Loucy (cell line): ENCODE measurements around the gene OLFM1.

Experiments used
- H2AFZ ChIP-seq: fragments of 200-600 bp; sonication (generic); 2 replicates; pipeline ENCODE4 v1.6.0; 2016; ENCODE audit warnings: antibody characterized with exemption, mild to moderate bottlenecking, low read length, moderate library complexity
- H3F3A ChIP-seq: fragments of 200-600 bp; 2 replicates; pipeline ENCODE4 v1.6.0; 2016; ENCODE audit warnings: antibody characterized with exemption, low read depth, mild to moderate bottlenecking
- H3K27me3 ChIP-seq: fragments of 200-600 bp; sonication (generic); 2 replicates; pipeline ENCODE4 v1.6.1; 2014; ENCODE audit warnings: low read length, mild to moderate bottlenecking; ENCODE audit not compliant: insufficient read depth, poor library complexity, severe bottlenecking
- H3K36me3 ChIP-seq: fragments of 200-600 bp; sonication (generic); 2 replicates; pipeline ENCODE4 v1.6.1; 2016; ENCODE audit warnings: low read length; ENCODE audit not compliant: insufficient read depth
- H3K4me1 ChIP-seq: fragments of 200-600 bp; sonication (generic); 2 replicates; pipeline ENCODE4 v1.5.1; 2014; ENCODE audit warnings: low read length, mild to moderate bottlenecking; ENCODE audit not compliant: insufficient read depth, poor library complexity, severe bottlenecking
- H3K4me2 ChIP-seq: fragments of 200-600 bp; sonication (generic); 2 replicates; pipeline ENCODE4 v1.6.0; 2014; ENCODE audit warnings: antibody characterized with exemption, low read length, low read depth, mild to moderate bottlenecking; ENCODE audit not compliant: poor library complexity, severe bottlenecking
- H3K4me3 ChIP-seq: fragments of 200-600 bp; sonication (generic); 2 replicates; pipeline ENCODE4 v1.5.1; 2014; ENCODE audit warnings: low read length, mild to moderate bottlenecking, mixed read lengths; ENCODE audit not compliant: poor library complexity, severe bottlenecking
- H3K79me2 ChIP-seq: fragments of 200-600 bp; sonication (generic); 2 replicates; pipeline ENCODE4 v1.6.1; 2014; ENCODE audit warnings: low read length; ENCODE audit not compliant: insufficient read depth
- H3K9ac ChIP-seq: fragments of 200-600 bp; sonication (generic); 2 replicates; pipeline ENCODE4 v1.6.0; 2014; ENCODE audit warnings: mild to moderate bottlenecking, low read depth, low read length, moderate library complexity; ENCODE audit not compliant: poor library complexity, severe bottlenecking
- H3K9me2 ChIP-seq: fragments of 200-600 bp; sonication (generic); replicated peaks from 2 replicates; pipeline ENCODE4 v1.6.1; 2016; ENCODE audit warnings: low read depth, low read length, mixed read lengths
- H3K9me3 ChIP-seq: fragments of 200-600 bp; sonication (generic); 2 replicates; pipeline ENCODE4 v1.6.1; 2014; ENCODE audit warnings: mild to moderate bottlenecking, antibody characterized with exemption, low read length, low read depth; ENCODE audit not compliant: insufficient read depth
- H4K20me1 ChIP-seq: fragments of 200-600 bp; sonication (generic); 2 replicates; pipeline ENCODE4 v1.6.0; 2014; ENCODE audit warnings: antibody characterized with exemption, low read length, mild to moderate bottlenecking; ENCODE audit not compliant: insufficient read depth, poor library complexity, severe bottlenecking
- EZH2phosphoT487 ChIP-seq: fragments of 200-600 bp; IDR thresholded peaks from 2 replicates; pipeline ENCODE4 v1.6.1; 2018; ENCODE audit warnings: antibody characterized with exemption, mild to moderate bottlenecking, moderate library complexity, borderline replicate concordance
- TF ChIP-seq, protein P1 (sequence below): fragments of 200-600 bp; sonication (generic); conservative IDR thresholded peaks from 2 replicates; pipeline ENCODE4 v1.5.1; 2014; ENCODE audit warnings: mild to moderate bottlenecking, antibody characterized with exemption, low read length

Gene OLFM1

DNA sequence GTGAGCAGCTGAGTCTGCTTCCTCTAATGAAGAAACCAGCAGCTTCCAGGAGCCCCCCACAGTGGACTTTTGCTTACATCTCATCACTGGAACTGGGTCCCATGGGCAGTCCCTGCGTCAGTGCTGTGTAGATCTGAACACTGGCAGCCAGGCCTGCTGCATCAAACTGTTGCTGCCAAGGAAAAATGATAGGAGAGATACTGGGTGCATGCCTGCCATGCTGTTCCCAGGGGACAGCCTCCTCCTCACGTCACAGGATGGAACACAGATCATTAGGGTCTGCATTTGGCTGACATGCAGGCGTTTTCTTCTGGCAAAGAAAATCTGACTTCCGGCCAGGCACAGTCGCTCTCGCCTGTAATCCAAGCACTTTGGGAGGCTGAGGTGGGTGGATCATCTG, 67.9 kb downstream of the OLFM1 start:
- no peak overlapping the region for H2AFZ ChIP-seq
- H3K4me1 ChIP-seq: no peaks in the 10 kb centered on the region

DNA sequence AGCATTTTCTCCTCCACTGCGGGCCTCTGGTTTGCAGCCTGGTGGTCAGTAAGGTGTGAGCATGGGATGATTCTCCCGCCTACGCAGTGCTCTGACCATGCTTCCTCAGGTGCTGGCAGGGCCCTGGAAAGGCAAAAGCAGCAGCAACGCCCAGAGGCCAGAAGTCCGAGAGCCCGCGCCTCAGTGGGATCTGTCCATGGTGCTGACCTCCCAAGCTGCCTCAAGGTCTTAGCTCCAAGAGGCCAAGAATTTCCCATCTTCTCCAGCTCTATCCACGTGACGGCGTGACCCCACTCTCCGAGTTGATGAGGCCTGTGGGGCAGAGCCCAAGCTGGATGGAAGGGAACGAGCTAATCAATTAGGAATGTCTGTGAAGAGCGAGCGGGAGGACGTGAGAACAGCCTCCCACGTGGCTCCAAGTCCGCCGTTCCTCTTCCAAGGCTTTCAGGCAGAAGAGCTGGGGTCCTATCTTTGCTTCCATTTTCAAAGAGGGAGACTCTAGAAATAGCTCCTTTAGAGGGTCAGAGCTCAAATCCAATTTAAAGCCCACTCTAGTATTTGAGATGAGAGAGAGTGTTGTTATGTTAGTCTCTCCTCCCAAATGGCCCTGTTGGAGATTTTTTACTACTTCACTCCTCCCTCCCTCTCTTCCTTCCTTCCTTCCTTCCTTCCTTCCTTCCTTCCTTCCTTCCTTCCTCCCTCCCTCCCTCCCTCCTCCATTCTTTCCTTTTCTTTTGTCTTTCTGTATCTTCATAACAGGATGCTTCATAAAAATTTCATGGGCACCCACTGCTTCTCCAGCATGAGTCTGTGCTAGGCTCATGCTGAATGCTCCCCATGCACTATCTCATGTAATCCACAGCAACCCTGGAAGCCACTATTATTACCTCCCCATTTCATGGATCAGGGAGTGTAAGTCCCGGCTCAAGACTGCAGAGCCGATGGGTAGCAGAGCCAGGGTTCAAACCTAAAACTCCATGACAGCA, 69.3 kb downstream of the OLFM1 start:
- Histone ChIP-seq H3F3A (no peaks in the 10 kb centered on the region), H3K4me1 (no peaks in the 10 kb centered on the region), H3K9me2 (no peaks in the 10 kb centered on the region), H3K79me2 (no peaks in the 10 kb centered on the region), H3K9me3 (peaks cover 8% of the 10 kb centered on the region; the same call in 1 of the 2 replicates), H2AFZ (no peak overlapping the region), H3K9ac (no peak overlapping the region), H3K4me2 (no peak overlapping the region), H4K20me1 (no peaks in the 10 kb centered on the region), H3K4me3 (no peak overlapping the region), H3K36me3 (no peaks in the 10 kb centered on the region), H3K27me3 (no peaks in the 10 kb centered on the region)
- no peak for TF ChIP-seq EZH2phosphoT487
- TF ChIP-seq, protein P1, sequence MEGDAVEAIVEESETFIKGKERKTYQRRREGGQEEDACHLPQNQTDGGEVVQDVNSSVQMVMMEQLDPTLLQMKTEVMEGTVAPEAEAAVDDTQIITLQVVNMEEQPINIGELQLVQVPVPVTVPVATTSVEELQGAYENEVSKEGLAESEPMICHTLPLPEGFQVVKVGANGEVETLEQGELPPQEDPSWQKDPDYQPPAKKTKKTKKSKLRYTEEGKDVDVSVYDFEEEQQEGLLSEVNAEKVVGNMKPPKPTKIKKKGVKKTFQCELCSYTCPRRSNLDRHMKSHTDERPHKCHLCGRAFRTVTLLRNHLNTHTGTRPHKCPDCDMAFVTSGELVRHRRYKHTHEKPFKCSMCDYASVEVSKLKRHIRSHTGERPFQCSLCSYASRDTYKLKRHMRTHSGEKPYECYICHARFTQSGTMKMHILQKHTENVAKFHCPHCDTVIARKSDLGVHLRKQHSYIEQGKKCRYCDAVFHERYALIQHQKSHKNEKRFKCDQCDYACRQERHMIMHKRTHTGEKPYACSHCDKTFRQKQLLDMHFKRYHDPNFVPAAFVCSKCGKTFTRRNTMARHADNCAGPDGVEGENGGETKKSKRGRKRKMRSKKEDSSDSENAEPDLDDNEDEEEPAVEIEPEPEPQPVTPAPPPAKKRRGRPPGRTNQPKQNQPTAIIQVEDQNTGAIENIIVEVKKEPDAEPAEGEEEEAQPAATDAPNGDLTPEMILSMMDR: no peak

More for the DNA sequence above, 67.9 kb downstream of the OLFM1 start:
- Histone ChIP-seq H3K9me3 (peaks cover 18% of the 10 kb centered on the region; the same call in 1 of the 2 replicates), H3K79me2 (no peaks in the 10 kb centered on the region), H3K9me2 (no peaks in the 10 kb centered on the region), H4K20me1 (no peaks in the 10 kb centered on the region), H3K27me3 (no peaks in the 10 kb centered on the region), H3K4me3 (no peak overlapping the region), H3K36me3 (no peaks in the 10 kb centered on the region), H3K4me2 (no peak overlapping the region), H3K9ac (no peak overlapping the region), H3F3A (no peaks in the 10 kb centered on the region)
- TF ChIP-seq, protein P1: no peak
- no peak for TF ChIP-seq EZH2phosphoT487

DNA sequence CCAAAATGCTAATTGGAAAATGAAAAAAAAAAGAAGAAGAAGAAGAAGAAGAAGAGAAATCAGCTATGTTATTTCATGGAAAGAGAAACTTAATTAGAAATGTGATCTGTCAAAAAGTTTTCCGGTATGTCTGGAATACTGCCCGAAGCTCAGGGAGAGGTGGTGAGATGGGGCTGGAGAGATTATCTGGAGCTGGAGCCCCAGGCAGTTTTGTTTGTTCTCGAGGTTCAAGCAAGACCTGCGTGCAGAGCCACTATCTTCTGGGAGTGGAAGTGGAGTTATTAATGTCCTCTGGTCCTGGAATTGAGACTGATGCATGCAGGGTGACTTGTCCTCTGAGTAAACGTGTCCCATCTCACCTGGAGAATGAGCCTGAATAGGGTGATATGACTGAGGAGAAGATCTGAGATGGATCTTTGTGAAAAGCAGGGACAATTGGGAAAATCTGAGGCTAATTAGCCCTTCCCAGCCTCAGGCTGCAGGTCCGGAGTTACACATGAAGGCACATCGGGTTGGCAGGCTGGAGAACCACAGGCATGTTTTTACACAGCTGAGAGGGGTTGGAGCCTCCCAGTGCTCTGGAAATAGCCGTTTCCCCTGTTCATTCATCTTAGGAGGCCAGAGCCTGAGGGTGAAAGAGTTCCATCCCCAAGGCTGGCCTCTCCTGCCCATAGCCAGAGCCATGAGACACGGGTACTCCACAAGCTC, 70.5 kb downstream of the OLFM1 start:
- no peak overlapping the region for H3K4me3 ChIP-seq
- no peak overlapping the region for H2AFZ ChIP-seq
- H3K4me2 ChIP-seq: no peak overlapping the region
- no peak overlapping the region for H3K9ac ChIP-seq
- no peaks in the 10 kb centered on the region for H3K27me3 ChIP-seq
- H3F3A ChIP-seq: no peaks in the 10 kb centered on the region
- H3K36me3 ChIP-seq: no peaks in the 10 kb centered on the region
- TF ChIP-seq, protein P1: no peak
- no peak for TF ChIP-seq EZH2phosphoT487
- H3K9me3 ChIP-seq: no peaks in the 10 kb centered on the region; the same call in 1 of the 2 replicates
- H3K4me1 ChIP-seq: no peaks in the 10 kb centered on the region
- H3K79me2 ChIP-seq: no peaks in the 10 kb centered on the region
- no peaks in the 10 kb centered on the region for H4K20me1 ChIP-seq
- no peaks in the 10 kb centered on the region for H3K9me2 ChIP-seq
